H1 (cell line): ENCODE data around the gene ATP6V0A1. TPM values are rescaled to one million over a fixed set of nuclear protein-coding genes. Genes with fewer than 3 reads are reported as not detected.
A peak's percentile ranks its signal among the peaks of the same experiment; 100 is the strongest.

ENCODE experiments used
- CTCF ChIA-PET: fragments of 300-600 bp; sonication (Branson Sonifier 250); formaldehyde crosslinking; loops from one replicate; lab custom pipeline; 2021; ENCODE audit not compliant: partially characterized antibody; lab: Charles Lee
- POLR2A ChIA-PET: fragments of 300-600 bp; sonication (Branson Sonifier 250); formaldehyde crosslinking; loops from one replicate; lab custom pipeline; 2021; ENCODE audit warnings: inconsistent platforms; ENCODE audit not compliant: partially characterized antibody; lab: Charles Lee
- DNase-seq, 2 experiments: peaks; one replicate each; pipeline versions ENCODE4 v3.0.0 to v3.0.0-alpha.2; 2010 to 2022; ENCODE audit warnings: low spot score in 2 of 2, low read depth in 1 of 2, mixed read lengths in 1 of 2
- FAIRE-seq: peaks from 2 replicates; lab custom pipeline; 2011; peaks lifted over from hg19 to GRCh38; lab: Jason Lieb, UNC
- H2AFZ ChIP-seq: 2 replicates; pipeline ENCODE4 v1.8.1; 2012; ENCODE audit warnings: low read length, inconsistent platforms
- H2AK5ac ChIP-seq: 2 replicates; pipeline ENCODE4 v1.6.1; 2013; ENCODE audit warnings: low read depth, low read length
- H2BK120ac ChIP-seq: replicated peaks from 2 replicates; pipeline ENCODE3; 2013; ENCODE audit warnings: low read depth, low read length, inconsistent platforms
- H2BK12ac ChIP-seq: 2 replicates; pipeline ENCODE4 v1.6.1; 2013; ENCODE audit warnings: low read depth, low read length
- H2BK15ac ChIP-seq: 2 replicates; pipeline ENCODE4 v1.6.1; 2013; ENCODE audit warnings: low read length
- H2BK20ac ChIP-seq: 2 replicates; pipeline ENCODE4 v1.6.1; 2013; ENCODE audit warnings: low read length
- H2BK5ac ChIP-seq: 2 replicates; pipeline ENCODE4 v1.6.1; 2013; ENCODE audit warnings: low read depth, low read length
- H3K14ac ChIP-seq: 2 replicates; pipeline ENCODE4 v1.6.1; 2013; ENCODE audit warnings: inconsistent platforms; ENCODE audit not compliant: insufficient read length
- H3K18ac ChIP-seq: 2 replicates; pipeline ENCODE4 v1.6.1; 2013; ENCODE audit warnings: low read length; ENCODE audit errors: extremely low read depth
- H3K23ac ChIP-seq: 2 replicates; pipeline ENCODE4 v1.6.1; 2013; ENCODE audit warnings: inconsistent platforms; ENCODE audit not compliant: insufficient read length
- H3K23me2 ChIP-seq: 2 replicates; pipeline ENCODE4 v1.6.1; 2013; ENCODE audit warnings: low read depth, low read length
- H3K27ac ChIP-seq: 2 replicates; pipeline ENCODE4 v1.6.1; 2011; ENCODE audit warnings: low read depth, low read length, inconsistent platforms
- H3K27me3 ChIP-seq, 4 experiments: replicated peaks in 1 of 4; 1 replicate in 1 of 4; 2 replicates in 3 of 4; pipeline versions ENCODE4 v1.6.1 to v1.8.1; 2011 to 2013; ENCODE audit warnings: low read length in 3 of 4, mild to moderate bottlenecking in 3 of 4, inconsistent platforms in 2 of 4, mixed read lengths in 2 of 4, moderate library complexity in 1 of 4; ENCODE audit not compliant: control insufficient read depth in 3 of 4, insufficient read depth in 3 of 4; ENCODE audit errors: extremely low read depth in 1 of 4
- H3K36me3 ChIP-seq, 4 experiments: 2 replicates each; pipeline versions ENCODE4 v1.6.1 to v1.8.1; 2011 to 2013; ENCODE audit warnings: mild to moderate bottlenecking in 4 of 4, low read length in 3 of 4, moderate library complexity in 2 of 4, control low read depth in 1 of 4, inconsistent platforms in 1 of 4; ENCODE audit not compliant: insufficient read depth in 4 of 4, control insufficient read depth in 2 of 4
- H3K4ac ChIP-seq: replicated peaks from 2 replicates; pipeline ENCODE3; 2013; ENCODE audit warnings: low read length, low read depth, mixed read lengths, inconsistent platforms; ENCODE audit not compliant: insufficient read length
- H3K4me1 ChIP-seq, 4 experiments: replicated peaks in 1 of 4; 1 replicate in 1 of 4; 2 replicates in 3 of 4; pipeline versions ENCODE4 v1.6.1 to v1.8.1; 2011 to 2013; ENCODE audit warnings: low read length in 3 of 4, inconsistent platforms in 2 of 4, mixed read lengths in 1 of 4; ENCODE audit not compliant: insufficient read depth in 4 of 4, control insufficient read depth in 3 of 4
- H3K4me2 ChIP-seq, 2 experiments: 2 replicates each; pipeline versions ENCODE4 v1.6.1 to v1.8.1; 2011 to 2013; ENCODE audit warnings: low read depth in 2 of 2, low read length in 2 of 2, control low read depth in 1 of 2, inconsistent platforms in 1 of 2, mild to moderate bottlenecking in 1 of 2; ENCODE audit not compliant: insufficient read depth in 1 of 2
- H3K4me3 ChIP-seq, 4 experiments: fragments of 200-600, 300-600 bp in 1 of 4; sonication (generic), shearing (Covaris generic), sonication (Bioruptor Twin) in 1 of 4; 2 replicates each; pipeline versions ENCODE4 v1.5.1 to v1.8.1; 2011 to 2016; ENCODE audit warnings: low read length in 4 of 4, low read depth in 3 of 4, control low read depth in 2 of 4, inconsistent platforms in 2 of 4, mild to moderate bottlenecking in 2 of 4, mixed read lengths in 1 of 4, moderate library complexity in 1 of 4; ENCODE audit not compliant: insufficient read depth in 2 of 4; ENCODE audit errors: extremely low read depth in 1 of 4
- H3K56ac ChIP-seq: replicated peaks from 2 replicates; pipeline ENCODE3; 2013; ENCODE audit warnings: low read depth, mild to moderate bottlenecking, mixed read lengths, low read length, inconsistent platforms; ENCODE audit not compliant: insufficient read length
- H3K79me1 ChIP-seq: 2 replicates; pipeline ENCODE4 v1.6.1; 2013; ENCODE audit warnings: low read depth, low read length, control low read depth
- H3K79me2 ChIP-seq, 2 experiments: 2 replicates each; pipeline versions ENCODE4 v1.6.1 to v1.8.1; 2012 to 2013; ENCODE audit warnings: low read length in 2 of 2, mild to moderate bottlenecking in 2 of 2, inconsistent platforms in 1 of 2; ENCODE audit not compliant: insufficient read depth in 2 of 2, control insufficient read depth in 1 of 2
- H3K9ac ChIP-seq, 4 experiments: replicated peaks in 1 of 4; 1 replicate in 1 of 4; 2 replicates in 3 of 4; pipeline versions ENCODE4 v1.6.1 to v1.8.1; 2011 to 2013; ENCODE audit warnings: low read depth in 3 of 4, low read length in 3 of 4, control low read depth in 2 of 4, mild to moderate bottlenecking in 2 of 4, moderate library complexity in 2 of 4, inconsistent platforms in 1 of 4; ENCODE audit errors: extremely low read depth in 1 of 4
- H3K9me3 ChIP-seq, 2 experiments: 2 replicates each; pipeline versions ENCODE4 v1.6.1 to v1.8.1; 2012 to 2013; ENCODE audit warnings: mild to moderate bottlenecking in 2 of 2, moderate library complexity in 2 of 2, control low read depth in 1 of 2, inconsistent platforms in 1 of 2, low read depth in 1 of 2, low read length in 1 of 2, mixed read lengths in 1 of 2; ENCODE audit not compliant: insufficient read depth in 2 of 2
- H4K20me1 ChIP-seq, 2 experiments: replicated peaks in 1 of 2; 2 replicates each; pipeline versions ENCODE3 to v1.8.1; 2011 to 2013; ENCODE audit warnings: inconsistent platforms in 2 of 2, low read length in 2 of 2, mild to moderate bottlenecking in 1 of 2; ENCODE audit not compliant: insufficient read depth in 2 of 2, control insufficient read depth in 1 of 2
- H4K5ac ChIP-seq: 2 replicates; pipeline ENCODE4 v1.6.1; 2013; ENCODE audit warnings: low read length, low read depth, mixed read lengths, inconsistent platforms; ENCODE audit not compliant: insufficient read length
- H4K8ac ChIP-seq: 2 replicates; pipeline ENCODE4 v1.8.0; 2013; ENCODE audit warnings: mild to moderate bottlenecking, moderate library complexity, low read length, inconsistent platforms; ENCODE audit not compliant: insufficient read depth; ENCODE audit errors: extremely low read depth
- H4K91ac ChIP-seq: replicated peaks from 2 replicates; pipeline ENCODE3; 2013; ENCODE audit warnings: low read length, mixed read lengths, inconsistent platforms; ENCODE audit not compliant: insufficient read length
- RXRA ChIP-seq: IDR thresholded peaks from 2 replicates; pipeline ENCODE4 v1.6.1; 2011; ENCODE audit warnings: low read depth, mild to moderate bottlenecking, low read length, moderate library complexity; ENCODE audit not compliant: insufficient read depth
- TAF1 ChIP-seq: IDR thresholded peaks from 2 replicates; pipeline ENCODE4 v1.6.1; 2011; ENCODE audit warnings: mild to moderate bottlenecking, low read depth, low read length
- TBP ChIP-seq: IDR thresholded peaks from 2 replicates; pipeline ENCODE4 v1.6.1; 2011; ENCODE audit warnings: low read depth, low read length, improper control_type of control experiment
- WGBS, 2 experiments: shearing (Covaris generic) in 1 of 2; methylation state at CpG; one replicate each; pipeline versions ENCODE4 v1.1.6 to v1.1.7; 2013 to 2015; ENCODE audit warnings: low lambda C conversion rate in 2 of 2, mixed read lengths in 2 of 2, inconsistent platforms in 1 of 2, low coverage in 1 of 2, missing lambda C conversion rate in 1 of 2; ENCODE audit not compliant: insufficient replicate concordance in 2 of 2, insufficient coverage in 1 of 2, insufficient read length in 1 of 2; ENCODE audit errors: extremely low coverage in 1 of 2, missing lambda C conversion rate in 1 of 2; 5-methylcytosine and 5-hydroxymethylcytosine counted together
- polyA plus RNA-seq, 7 experiments: library from polyadenylated mRNA; depleted of rRNA in 3 of 7; stranded (reverse) in 5 of 7; unstranded in 2 of 7; fragments of >200 nt in 5 of 7; fragments of 200-250 nt in 2 of 7; gene quantifications; 1 replicate in 5 of 7; 2 replicates in 1 of 7; 4 replicates in 1 of 7; pipeline versions ENCODE4 v1.2.1 to v1.2.3, GENCODE V29; 2011 to 2013; ENCODE audit warnings: missing spikeins in 2 of 7, mixed read lengths in 2 of 7
- total RNA-seq: library from RNA; stranded (reverse); fragmentation: NEBNext Ultra II Directional; extraction: Animal tissue kit (Norgen Biotek cat#: 25700); gene quantifications from 2 replicates; pipeline ENCODE4 v1.2.1, GENCODE V29; 2021

ATP6V0A1 gene
- total and polyA plus RNA-seq, 2 of the 8 experiments (the other 6 are each of a cell fraction or from before 2014, with no cell fraction given), result 55.3 to 63.4 TPM

- Histone ChIP-seq H2BK5ac (peak overlapping the region; percentile 61; the same call in 1 of the 2 replicates), H2BK20ac (no peak overlapping the region), H3K4me2 (peak overlapping the region; percentile 88 to 91), H2BK120ac (no peak overlapping the region), H3K27me3 (no peaks in the 10 kb centered on the region), H3K4ac (peak overlapping the region; percentile 15), H4K8ac (peak overlapping the region; percentile 79; the same call in 1 of the 2 replicates), H4K91ac (peak overlapping the region; percentile 8), H3K9me3 (no peaks in the 10 kb centered on the region), H3K79me2 (peaks cover 9 to 19% of the 10 kb centered on the region in 2 experiments; a peak in 3 of 4 replicates), H4K5ac (peak overlapping the region; percentile 34), H4K20me1 (peaks cover 0 to 1% of the 10 kb centered on the region in 2 experiments), H3K18ac (no peak overlapping the region), H3K79me1 (peaks cover 14% of the 10 kb centered on the region), H3K4me3 (peak overlapping the region; percentile 82 to 98 (median 88)), H3K14ac (no peak overlapping the region), H2AK5ac (0 out of 2 replicates have a peak overlapping the region, but pooled peaks have one; percentile 29), H2BK12ac (0 out of 2 replicates have a peak overlapping the region, but pooled peaks have one; percentile 39), H3K9ac (peak overlapping the region; percentile 83 to 85 (median 84)), H3K23me2 (peaks cover 15% of the 10 kb centered on the region), H3K4me1 (peaks cover 0 to 18% (median 8%) of the 10 kb centered on the region in 4 experiments; a peak in 5 of 7 replicates), H3K36me3 (peaks cover 3 to 17% (median 11%) of the 10 kb centered on the region in 4 experiments; a peak in 6 of 8 replicates), H3K23ac (no peak overlapping the region), H2AFZ (no peak overlapping the region; the same call in 1 of the 2 replicates), H2BK15ac (0 out of 2 replicates have a peak overlapping the region, but pooled peaks have one; percentile 61), H3K56ac (no peak overlapping the region), H3K27ac (peak overlapping the region; percentile 12)
- POLR2A ChIA-PET, result interaction anchor here (0.9 to 8.1 kb wide), 6 partner anchors 13 to 174 kb away, joined by 3 to 74 read pairs (median 4); partner anchors contain the start of gene PSMC3IP
- WGBS, 2 experiments, result 26% methylated on average over 48 of the region's 48 CpGs; no CpG with 5 or more reads in 1 of the 2 experiments
- FAIRE-seq, result no peak
- CTCF ChIA-PET, result interaction anchor here (1.0 to 1.5 kb wide), 5 partner anchors 14 to 747 kb away, joined by 3 to 7 read pairs (median 4); no protein-coding TSS in a partner anchor
- no peak for DNase-seq
- TF ChIP-seq TBP (no peak), RXRA (no peak), TAF1 (no peak)
- TF ChIP-seq, all 59 proteins: peak for 0
These were observed 103.9 kb downstream of the ATP6V0A1 start for GRCh38 chr17:42562388-42563142.
